ENCODE results near the gene SAMD3. TPM values are rescaled to one million over a fixed set of nuclear protein-coding genes. Genes with fewer than 3 reads are reported as not detected.

Gene SAMD3
- total RNA-seq, 2 donors from 2014 or later, result 41.3 to 44.8 TPM

- Histone ChIP-seq H3K36me3 (ENCODE audit: control insufficient read depth, insufficient read depth, low read length) (no peaks in the 10 kb centered on the region), H3K27ac (ENCODE audit: low read depth, low read length) (no peak overlapping the region), H3K9ac (ENCODE audit: extremely low read depth, low read length, poor library complexity, severe bottlenecking) (no peak overlapping the region), H3K4me1 (ENCODE audit: control insufficient read depth, insufficient read depth, low read length) (no peaks in the 10 kb centered on the region), H3K4me3 (ENCODE audit: low read length) (no peak overlapping the region), H3K27me3 (ENCODE audit: control insufficient read depth, insufficient read depth, low read length, poor library complexity, severe bottlenecking) (no peaks in the 10 kb centered on the region), H3K9me3 (ENCODE audit: control insufficient read depth, low read length) (no peaks in the 10 kb centered on the region)
- no peak for DNase-seq
- no peaks in the 10 kb centered on the region for H3K9me3 Mint-ChIP-seq
- no peak overlapping the region for H3K27ac Mint-ChIP-seq
- peaks cover 9% of the 10 kb centered on the region for H3K36me3 Mint-ChIP-seq (ENCODE audit: low read depth)
- H3K4me1 Mint-ChIP-seq, result no peaks in the 10 kb centered on the region
- no peaks in the 10 kb centered on the region for H3K27me3 Mint-ChIP-seq (ENCODE audit: insufficient read depth)
- 96 to 100% methylated on average over 2 to 4 of the region's 4 CpGs for WGBS, 2 experiments (ENCODE audit: insufficient coverage in 1 of 2, insufficient read length in 1 of 2)
- no peak for TF ChIP-seq CTCF (conservative IDR thresholded peaks at IDR 0.05)
- H3K4me3 Mint-ChIP-seq, result no peak overlapping the region
Observed at GRCh38 chr6:130116273-130116672, 106.5 kb downstream of the SAMD3 start.

GRCh38 chr6:130115036-130115435 is 107.7 kb downstream of the SAMD3 start:
- Mint-ChIP-seq H3K27ac (no peak overlapping the region), H3K4me1 (no peaks in the 10 kb centered on the region), H3K4me3 (no peak overlapping the region), H3K27me3 (ENCODE audit: insufficient read depth) (no peaks in the 10 kb centered on the region), H3K9me3 (no peaks in the 10 kb centered on the region), H3K36me3 (ENCODE audit: low read depth) (peaks cover 11% of the 10 kb centered on the region)
- TF ChIP-seq CTCF (conservative IDR thresholded peaks at IDR 0.05), result no peak
- WGBS, 2 experiments (ENCODE audit: insufficient coverage in 1 of 2, insufficient read length in 1 of 2), result 92 to 94% methylated on average over 2 to 6 of the region's 6 CpGs
- no peaks in the 10 kb centered on the region for H3K27me3 ChIP-seq (ENCODE audit: control insufficient read depth, insufficient read depth, low read length, poor library complexity, severe bottlenecking)
- no peaks in the 10 kb centered on the region for H3K9me3 ChIP-seq (ENCODE audit: control insufficient read depth, low read length)
- no peak overlapping the region for H3K9ac ChIP-seq (ENCODE audit: extremely low read depth, low read length, poor library complexity, severe bottlenecking)
- no peaks in the 10 kb centered on the region for H3K4me1 ChIP-seq (ENCODE audit: control insufficient read depth, insufficient read depth, low read length)
- no peaks in the 10 kb centered on the region for H3K36me3 ChIP-seq (ENCODE audit: control insufficient read depth, insufficient read depth, low read length)
- DNase-seq, result no peak
- H3K4me3 ChIP-seq (ENCODE audit: low read length), result no peak overlapping the region
- no peak overlapping the region for H3K27ac ChIP-seq (ENCODE audit: low read depth, low read length)

- Mint-ChIP-seq H3K4me3 (no peak overlapping the region), H3K9me3 (peaks cover 6% of the 10 kb centered on the region), H3K27ac (no peak overlapping the region), H3K36me3 (ENCODE audit: low read depth) (peaks cover 27% of the 10 kb centered on the region), H3K4me1 (no peaks in the 10 kb centered on the region), H3K27me3 (ENCODE audit: insufficient read depth) (no peaks in the 10 kb centered on the region)
- H3K27ac ChIP-seq (ENCODE audit: low read depth, low read length), result no peak overlapping the region
- TF ChIP-seq CTCF (conservative IDR thresholded peaks at IDR 0.05), result no peak
- H3K4me1 ChIP-seq (ENCODE audit: control insufficient read depth, insufficient read depth, low read length), result no peaks in the 10 kb centered on the region
- H3K9ac ChIP-seq (ENCODE audit: extremely low read depth, low read length, poor library complexity, severe bottlenecking), result no peak overlapping the region
- WGBS, 2 experiments (ENCODE audit: insufficient coverage in 1 of 2, insufficient read length in 1 of 2), result 80 to 88% methylated on average over 1 to 2 of the region's 2 CpGs
- DNase-seq, result no peak
- no peaks in the 10 kb centered on the region for H3K27me3 ChIP-seq (ENCODE audit: control insufficient read depth, insufficient read depth, low read length, poor library complexity, severe bottlenecking)
- H3K36me3 ChIP-seq (ENCODE audit: control insufficient read depth, insufficient read depth, low read length), result no peaks in the 10 kb centered on the region
- no peaks in the 10 kb centered on the region for H3K9me3 ChIP-seq (ENCODE audit: control insufficient read depth, low read length)
- no peak overlapping the region for H3K4me3 ChIP-seq (ENCODE audit: low read length)
Observed at GRCh38 chr6:130113201-130113710, 109.5 kb downstream of the SAMD3 start.

Measured in endodermal cell (in vitro differentiated cells).